ENCODE results near the gene STIM2.
"Not testable (repeated sequence)": the region's sequence is repeated elsewhere in the genome, so short reads cannot be mapped to it uniquely, and the experiment has no call there.

The STIM2 gene

DNA sequence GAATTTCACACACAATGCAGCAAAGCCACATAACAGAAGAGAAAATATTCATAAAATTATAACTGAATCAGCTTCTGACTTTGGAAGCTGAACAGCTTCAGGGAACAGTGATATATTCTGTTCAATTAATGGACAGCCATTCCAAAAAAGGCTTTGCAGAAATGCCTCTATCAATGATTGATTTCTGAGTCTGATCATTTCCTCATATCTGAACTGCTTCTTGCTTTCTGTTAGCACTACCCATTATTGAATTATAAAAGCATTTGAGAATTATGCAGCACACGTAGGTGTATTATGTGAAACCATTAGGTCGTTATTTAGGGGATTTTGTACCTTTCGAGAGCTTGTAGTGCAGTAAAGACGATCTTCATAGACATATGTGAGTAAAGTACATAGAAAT, 159.6 kb downstream of the STIM2 start:
- no peak overlapping the region for H3K4me3 ChIP-seq
- no peaks in the 10 kb centered on the region for H3K9me3 ChIP-seq

DNA sequence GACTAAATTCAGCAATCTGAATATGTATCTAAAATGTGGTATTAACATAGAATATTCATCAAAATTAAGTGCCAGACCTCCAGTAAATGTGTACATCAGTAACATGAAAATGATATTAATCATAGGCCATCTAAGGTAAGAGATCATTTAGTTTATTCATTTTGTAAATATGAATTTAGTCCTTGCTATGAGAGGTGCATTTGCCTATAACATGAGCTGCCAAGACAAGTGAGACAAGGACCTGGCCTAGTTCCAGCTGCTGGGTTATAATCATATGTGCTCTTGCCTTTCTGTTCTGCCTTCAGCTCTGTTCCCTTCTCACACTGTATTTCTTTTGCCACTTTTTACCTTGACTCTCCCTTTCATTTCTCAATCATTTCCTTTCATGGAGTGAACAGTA, 160.0 kb downstream of the STIM2 start:
- no peaks in the 10 kb centered on the region for H3K27me3 ChIP-seq (ENCODE audit: low read depth)
- no peak for DNase-seq (ENCODE audit: low spot score in 2 of 2)
- no peak overlapping the region for H3K4me3 ChIP-seq
- in situ Hi-C loops (cut with MboI; ENCODE audit: low sequenced_read_pairs): loop anchor here (25.0 kb wide), 2 partner anchors 558 to 1033 kb away; no protein-coding TSS in a partner anchor
- no peaks in the 10 kb centered on the region for H3K9me3 ChIP-seq
- peaks cover 5% of the 10 kb centered on the region; the same call in 1 of the 2 replicates for H3K36me3 ChIP-seq (replicated peaks)
- H3K4me1 ChIP-seq: peaks cover 11% of the 10 kb centered on the region

More for the DNA sequence above, 159.6 kb downstream of the STIM2 start:
- H3K36me3 ChIP-seq (replicated peaks): peaks cover 5% of the 10 kb centered on the region; the same call in 1 of the 2 replicates
- H3K4me1 ChIP-seq: peaks cover 11% of the 10 kb centered on the region
- no peak for DNase-seq (ENCODE audit: low spot score in 2 of 2)
- in situ Hi-C loops (cut with MboI; ENCODE audit: low sequenced_read_pairs): loop anchor here (25.0 kb wide), 2 partner anchors 558 to 1033 kb away; no protein-coding TSS in a partner anchor
- H3K27me3 ChIP-seq (ENCODE audit: low read depth): no peaks in the 10 kb centered on the region

DNA sequence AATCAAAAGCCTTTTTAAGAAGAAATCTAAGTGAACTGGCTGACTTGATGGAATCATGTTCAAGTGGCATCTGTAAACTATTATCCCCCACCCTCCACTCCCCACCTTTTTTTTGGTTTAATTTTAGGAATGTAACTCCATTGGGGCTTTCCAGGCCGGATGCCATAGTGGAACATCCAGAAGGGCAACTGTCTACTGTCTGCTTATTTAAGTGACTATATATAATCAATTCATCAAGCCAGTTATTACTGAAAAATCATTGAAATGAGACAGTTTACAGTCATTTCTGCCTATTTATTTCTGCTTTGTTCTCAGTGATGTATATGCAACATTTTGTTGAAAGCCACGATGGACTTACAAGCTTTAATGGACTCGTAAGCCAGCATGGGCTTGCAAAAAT, 162.3 kb downstream of the STIM2 start:
- Histone ChIP-seq H3K4me1 (peaks cover 5% of the 10 kb centered on the region; the same call in 1 of the 2 replicates), H3K4me3 (no peak overlapping the region), H3K27me3 (ENCODE audit: low read depth) (no peaks in the 10 kb centered on the region), H3K9me3 (no peaks in the 10 kb centered on the region), H3K36me3 (replicated peaks) (peaks cover 5% of the 10 kb centered on the region; the same call in 1 of the 2 replicates)
- in situ Hi-C loops (cut with MboI; ENCODE audit: low sequenced_read_pairs): loop anchor here (25.0 kb wide), 2 partner anchors 561 to 1036 kb away; no protein-coding TSS in a partner anchor
- no peak for DNase-seq (ENCODE audit: low spot score in 2 of 2)

DNA sequence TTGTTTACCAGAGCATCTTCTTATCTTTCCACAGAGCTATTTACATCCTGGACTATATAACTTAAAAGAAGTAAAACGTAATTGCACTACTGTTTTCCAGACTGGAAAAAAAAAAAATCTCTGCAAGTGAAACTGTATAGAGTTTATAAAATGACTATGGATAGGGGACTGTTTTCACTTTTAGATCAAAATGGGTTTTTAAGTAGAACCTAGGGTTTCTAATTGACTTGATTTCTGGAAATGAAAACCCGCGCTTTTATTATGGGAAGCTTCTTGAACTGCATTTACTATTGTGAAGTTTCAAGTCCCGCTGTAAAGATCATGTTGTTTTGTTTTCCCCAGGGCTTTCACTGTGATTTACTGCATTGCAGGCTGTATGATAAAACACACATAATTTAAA, 162.7 kb downstream of the STIM2 start:
- H3K4me3 ChIP-seq: no peak overlapping the region
- no peaks in the 10 kb centered on the region for H3K9me3 ChIP-seq
- H3K36me3 ChIP-seq (replicated peaks): peaks cover 5% of the 10 kb centered on the region; the same call in 1 of the 2 replicates
- H3K27me3 ChIP-seq (ENCODE audit: low read depth): no peaks in the 10 kb centered on the region
- in situ Hi-C loops (cut with MboI; ENCODE audit: low sequenced_read_pairs): loop anchor here (25.0 kb wide), 2 partner anchors 561 to 1036 kb away; no protein-coding TSS in a partner anchor
- peak in 1 of 2 experiments; percentile 38 for DNase-seq (ENCODE audit: low spot score in 2 of 2)
- H3K4me1 ChIP-seq: peaks cover 5% of the 10 kb centered on the region; the same call in 1 of the 2 replicates

DNA sequence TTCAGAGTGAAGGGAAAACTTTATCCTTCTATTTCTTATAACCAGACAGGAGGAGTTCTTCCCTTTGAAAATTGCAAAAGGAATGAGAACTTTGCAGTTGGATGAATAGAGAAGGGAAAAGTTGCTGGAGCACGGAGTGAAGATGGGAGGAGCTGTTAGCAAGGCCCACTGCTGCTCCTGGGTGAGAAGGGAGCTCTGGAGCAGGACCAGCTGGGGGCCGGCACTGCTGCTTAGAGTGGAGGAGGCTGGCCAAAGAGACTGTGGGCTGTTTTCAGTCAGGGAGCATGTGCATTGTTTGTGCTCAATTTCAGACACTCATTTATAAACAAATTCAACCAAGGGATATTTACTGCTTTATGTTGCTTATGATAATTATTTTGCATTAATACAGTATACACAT, 164.2 kb downstream of the STIM2 start:
- peaks cover 5% of the 10 kb centered on the region; the same call in 1 of the 2 replicates for H3K4me1 ChIP-seq
- no peak overlapping the region for H3K4me3 ChIP-seq
- H3K27me3 ChIP-seq (ENCODE audit: low read depth): no peaks in the 10 kb centered on the region
- H3K36me3 ChIP-seq (replicated peaks): peaks cover 5% of the 10 kb centered on the region; the same call in 1 of the 2 replicates
- H3K9me3 ChIP-seq: no peaks in the 10 kb centered on the region
- in situ Hi-C loops (cut with MboI; ENCODE audit: low sequenced_read_pairs): loop anchor here (25.0 kb wide), 2 partner anchors 563 to 1038 kb away; no protein-coding TSS in a partner anchor
- DNase-seq (ENCODE audit: low spot score in 2 of 2): no peak

DNA sequence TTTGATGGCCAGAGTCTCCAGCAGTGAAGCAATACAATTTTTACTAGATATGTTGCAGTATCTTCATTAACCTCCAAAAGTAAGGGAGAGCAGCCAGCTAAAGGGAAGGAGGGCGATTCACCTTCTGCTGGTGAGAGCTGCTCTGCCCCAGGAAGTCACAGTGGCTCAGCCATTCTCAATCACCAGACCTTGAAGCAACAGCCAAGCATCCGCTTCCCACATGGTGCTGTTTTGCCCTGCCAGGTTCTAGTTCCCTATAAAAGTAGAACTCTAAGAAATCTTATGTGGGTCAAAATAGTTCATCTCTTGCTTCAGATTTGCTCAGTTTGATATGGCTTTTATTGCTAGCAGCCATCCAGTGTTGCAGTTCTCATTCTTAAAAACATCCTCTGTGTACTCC, 166.8 kb downstream of the STIM2 start:
- Histone ChIP-seq H3K4me3 (no peak overlapping the region), H3K4me1 (peaks cover 5% of the 10 kb centered on the region; the same call in 1 of the 2 replicates), H3K27me3 (ENCODE audit: low read depth) (no peaks in the 10 kb centered on the region), H3K36me3 (replicated peaks) (peaks cover 5% of the 10 kb centered on the region; the same call in 1 of the 2 replicates), H3K9me3 (no peaks in the 10 kb centered on the region)
- DNase-seq (ENCODE audit: low spot score in 2 of 2): no peak
- in situ Hi-C loops (cut with MboI; ENCODE audit: low sequenced_read_pairs): no loop called here

DNA sequence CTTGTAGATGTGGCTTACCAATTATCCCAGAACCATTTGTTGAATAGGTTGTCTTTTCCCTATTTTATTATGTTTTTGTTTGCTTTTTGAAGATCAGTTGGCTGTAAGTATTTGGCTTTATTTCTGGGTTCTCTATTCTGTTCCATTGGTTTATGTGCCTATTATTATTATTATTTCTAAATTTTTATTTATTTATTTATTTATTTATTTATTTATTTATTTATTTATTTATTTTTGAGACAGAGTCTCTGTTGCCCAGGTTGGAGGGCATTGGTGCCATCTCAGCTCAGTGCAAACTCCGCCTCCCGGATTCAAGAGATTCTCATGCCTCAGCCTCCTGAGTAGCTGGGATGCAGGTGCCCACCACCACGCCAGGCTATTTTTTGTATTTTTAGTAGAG, 174.5 kb downstream of the STIM2 start:
- H3K4me1 ChIP-seq; DNase-seq (ENCODE audit: low spot score in 2 of 2); H3K27me3 ChIP-seq (ENCODE audit: low read depth); H3K9me3 ChIP-seq; H3K4me3 ChIP-seq; in situ Hi-C loops (cut with MboI; ENCODE audit: low sequenced_read_pairs); H3K36me3 ChIP-seq (replicated peaks): not testable (repeated sequence)

DNA sequence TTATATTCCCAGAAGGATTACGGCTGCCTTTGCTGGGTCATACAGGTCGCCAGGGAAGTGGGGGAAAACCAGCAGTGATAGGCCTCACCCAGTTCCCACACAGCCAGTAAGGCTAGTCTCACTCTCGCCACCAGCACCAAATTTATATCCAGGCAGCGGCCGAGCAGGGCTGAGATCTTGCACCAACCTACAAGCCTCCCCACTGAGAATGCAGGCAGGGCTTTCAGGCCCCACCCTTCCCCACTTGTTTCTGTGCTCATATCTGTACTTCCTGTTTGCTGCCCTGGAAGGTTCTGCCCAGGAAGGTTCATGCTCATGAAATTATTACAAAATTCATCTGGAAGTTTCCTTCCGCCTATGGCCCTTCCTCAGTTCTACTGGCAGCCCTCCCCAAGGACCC, 179.7 kb downstream of the STIM2 start:
- Histone ChIP-seq H3K4me3 (no peak overlapping the region), H3K9me3 (no peaks in the 10 kb centered on the region), H3K4me1 (peaks cover 8% of the 10 kb centered on the region), H3K36me3 (replicated peaks) (no peaks in the 10 kb centered on the region), H3K27me3 (ENCODE audit: low read depth) (peaks cover 4% of the 10 kb centered on the region; the same call in 1 of the 2 replicates)
- no peak for DNase-seq (ENCODE audit: low spot score in 2 of 2)
- in situ Hi-C loops (cut with MboI; ENCODE audit: low sequenced_read_pairs): no loop called here

DNA sequence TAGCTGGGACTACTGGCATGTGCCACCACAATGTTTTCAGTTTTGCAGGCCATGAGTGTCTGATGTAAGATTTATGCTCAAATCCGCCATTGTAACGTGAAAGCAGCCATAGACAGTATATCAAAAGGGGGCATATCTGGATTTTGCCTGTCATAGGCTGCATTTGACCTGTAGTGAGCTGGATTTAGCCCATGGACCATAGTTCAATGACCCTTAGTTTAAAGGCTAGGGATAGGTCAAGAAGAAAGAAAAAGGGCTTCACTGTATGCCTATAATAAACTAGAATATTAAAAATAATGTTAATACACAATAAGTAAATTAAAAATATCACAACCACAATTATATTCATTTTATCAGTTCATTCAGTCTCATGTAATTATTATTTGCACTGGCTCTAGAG, 181.8 kb downstream of the STIM2 start:
- Histone ChIP-seq H3K9me3 (no peaks in the 10 kb centered on the region), H3K4me1 (peaks cover 8% of the 10 kb centered on the region), H3K4me3 (no peak overlapping the region), H3K36me3 (replicated peaks) (no peaks in the 10 kb centered on the region), H3K27me3 (ENCODE audit: low read depth) (peaks cover 7% of the 10 kb centered on the region; the same call in 1 of the 2 replicates)
- DNase-seq (ENCODE audit: low spot score in 2 of 2): no peak
- in situ Hi-C loops (cut with MboI; ENCODE audit: low sequenced_read_pairs): no loop called here

DNA sequence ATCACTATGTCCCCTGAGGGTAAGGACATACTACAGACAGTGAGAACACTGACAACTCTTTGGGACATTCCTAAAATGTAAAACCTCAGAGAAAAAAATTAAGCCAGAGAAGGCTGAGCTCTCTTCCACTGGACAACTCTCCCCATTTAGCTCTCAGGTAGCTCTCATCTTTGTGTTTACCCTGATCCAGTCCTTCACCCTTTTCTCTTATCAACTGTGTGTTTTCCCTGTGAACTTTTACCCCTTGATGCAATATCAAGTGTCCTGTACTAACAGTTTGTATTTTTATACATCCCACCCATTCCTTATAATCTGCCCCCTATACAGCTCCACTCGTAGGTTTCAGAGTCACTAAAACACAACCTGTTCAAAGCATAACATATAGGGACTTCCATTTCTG, 182.6 kb downstream of the STIM2 start:
- no peaks in the 10 kb centered on the region for H3K36me3 ChIP-seq (replicated peaks)
- no peak for DNase-seq (ENCODE audit: low spot score in 2 of 2)
- H3K9me3 ChIP-seq: no peaks in the 10 kb centered on the region
- H3K4me3 ChIP-seq: no peak overlapping the region
- peaks cover 8% of the 10 kb centered on the region for H3K4me1 ChIP-seq
- in situ Hi-C loops (cut with MboI; ENCODE audit: low sequenced_read_pairs): no loop called here
- H3K27me3 ChIP-seq (ENCODE audit: low read depth): peaks cover 7% of the 10 kb centered on the region; the same call in 1 of the 2 replicates

DNA sequence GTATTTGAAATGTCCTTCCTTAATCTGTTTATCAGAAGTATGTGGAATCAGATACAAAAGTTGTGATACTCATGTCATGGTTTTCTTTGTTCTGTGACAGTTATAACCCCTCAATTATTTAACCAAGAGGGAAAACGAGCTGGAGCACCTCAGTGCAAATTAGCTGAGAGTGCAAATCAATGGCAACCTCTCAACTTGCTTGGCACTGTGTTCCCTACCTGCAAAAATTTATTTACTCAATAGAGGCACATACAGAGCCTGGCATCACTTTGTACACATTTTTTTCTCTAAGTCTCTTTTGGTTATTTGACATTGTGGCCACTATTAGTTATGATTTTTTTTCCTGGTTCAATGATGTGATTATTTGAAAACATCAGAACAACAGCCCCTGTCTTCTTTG, 186.2 kb downstream of the STIM2 start:
- no peaks in the 10 kb centered on the region for H3K36me3 ChIP-seq (replicated peaks)
- in situ Hi-C loops (cut with MboI; ENCODE audit: low sequenced_read_pairs): no loop called here
- no peaks in the 10 kb centered on the region for H3K9me3 ChIP-seq
- DNase-seq (ENCODE audit: low spot score in 2 of 2): no peak
- H3K4me1 ChIP-seq: no peaks in the 10 kb centered on the region
- peaks cover 7% of the 10 kb centered on the region; the same call in 1 of the 2 replicates for H3K27me3 ChIP-seq (ENCODE audit: low read depth)
- H3K4me3 ChIP-seq: no peak overlapping the region

DNA sequence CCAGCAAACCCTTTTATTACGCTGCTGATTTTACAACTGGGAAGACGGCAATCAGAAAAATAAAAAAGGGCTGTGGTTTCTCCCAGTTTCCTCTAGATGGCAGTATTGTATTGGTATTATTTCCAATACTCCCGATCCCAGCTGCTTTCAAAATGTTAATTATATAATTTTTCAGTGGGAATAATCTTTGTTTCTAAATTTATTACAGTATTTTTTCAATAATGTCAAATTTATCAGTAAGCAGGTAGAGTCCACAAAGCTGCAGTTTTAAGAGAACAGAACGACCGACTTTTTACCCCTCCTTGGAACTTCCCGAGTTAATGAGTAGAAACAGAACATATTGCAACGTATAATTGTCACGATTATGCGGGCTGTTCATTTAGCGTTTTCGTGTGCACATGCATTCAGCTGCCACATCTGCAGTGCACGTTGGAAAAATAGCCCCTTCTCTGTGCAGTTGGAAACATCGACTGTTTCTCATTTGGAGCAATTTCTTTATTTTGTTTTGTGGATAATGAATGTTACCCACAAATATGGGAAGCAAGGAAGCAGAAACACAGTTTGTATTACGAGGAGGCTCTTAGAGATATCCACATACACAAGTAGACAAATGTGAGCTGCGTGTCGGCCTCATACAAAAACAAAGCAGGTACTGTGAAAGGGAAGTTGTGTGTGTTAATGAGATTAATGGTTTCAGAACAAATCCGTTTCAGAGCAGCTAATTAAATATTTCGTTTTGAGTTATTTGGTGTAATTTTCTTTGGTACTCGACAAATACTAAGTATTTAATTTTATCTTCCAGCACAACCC, 188.0 kb downstream of the STIM2 start:
- H3K36me3 ChIP-seq (replicated peaks): no peaks in the 10 kb centered on the region
- H3K4me1 ChIP-seq: no peaks in the 10 kb centered on the region
- peak in 1 of 2 experiments; percentile 37 for DNase-seq (ENCODE audit: low spot score in 2 of 2)
- peak overlapping the region; percentile 12 for H3K4me3 ChIP-seq
- in situ Hi-C loops (cut with MboI; ENCODE audit: low sequenced_read_pairs): no loop called here
- peaks cover 7% of the 10 kb centered on the region; the same call in 1 of the 2 replicates for H3K27me3 ChIP-seq (ENCODE audit: low read depth)
- H3K9me3 ChIP-seq: no peaks in the 10 kb centered on the region

DNA sequence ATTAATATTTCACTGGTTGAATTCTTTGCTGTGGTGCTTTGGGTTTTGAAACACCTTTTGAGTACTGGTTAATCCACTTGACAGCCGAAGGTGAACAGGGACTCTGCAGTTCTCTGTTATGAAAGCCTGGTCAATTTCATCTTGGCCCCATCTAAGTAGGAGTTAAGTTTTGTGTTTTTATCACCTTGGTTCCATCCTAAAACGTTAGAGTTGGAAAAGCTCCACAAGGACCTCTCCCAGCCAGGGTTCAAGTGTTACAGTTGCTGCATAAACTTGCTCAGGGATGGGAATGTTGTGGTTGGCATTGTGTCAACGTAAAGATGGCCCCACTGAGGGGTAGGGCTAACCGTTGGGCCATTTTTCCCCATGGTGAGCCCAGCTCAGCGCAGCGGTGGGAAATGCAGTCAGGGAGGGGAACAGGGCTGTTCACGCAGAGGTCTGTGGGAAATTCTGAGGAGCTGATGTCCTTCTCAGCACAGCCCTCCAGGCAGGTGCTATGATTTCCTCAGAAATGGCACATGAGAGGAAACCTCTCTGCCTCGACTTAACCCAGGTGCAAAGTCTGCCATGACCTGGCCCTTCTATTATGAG, 188.7 kb downstream of the STIM2 start:
- H3K27me3 ChIP-seq (ENCODE audit: low read depth): 0 out of 2 replicates have a peak, but pooled peaks cover 10% of the 10 kb centered on the region
- in situ Hi-C loops (cut with MboI; ENCODE audit: low sequenced_read_pairs): no loop called here

More for the DNA sequence above, 188.7 kb downstream of the STIM2 start:
- no peaks in the 10 kb centered on the region for H3K36me3 ChIP-seq (replicated peaks)
- no peak for DNase-seq (ENCODE audit: low spot score in 2 of 2)
- H3K9me3 ChIP-seq: no peaks in the 10 kb centered on the region
- H3K4me1 ChIP-seq: no peaks in the 10 kb centered on the region
- no peak overlapping the region for H3K4me3 ChIP-seq
